HepG2 (cell line): ENCODE results near the gene MIPEP. TPM values are rescaled to one million over a fixed set of nuclear protein-coding genes. Genes with fewer than 3 reads are reported as not detected.

ENCODE experiments used
- ATAC-seq: fragments of 200-7000 bp; cut with Tn5 transposase; 3 replicates; pipeline ENCODE4 v1.9.1; 2020; ENCODE audit warnings: mild to moderate bottlenecking, moderate library complexity
- BruUV-seq: library from RNA; stranded (reverse); fragments of 400-500 nt; replicated peaks from 2 replicates; lab custom pipeline; 2021; lab: Mats Ljungman, UMichigan
- CTCF ChIA-PET: fragments of 300-600 bp; formaldehyde crosslinking; extraction: SDS; loops from one replicate; lab custom pipeline; 2021; ENCODE audit warnings: low total read pairs, inconsistent platforms, low intra/inter-chr PET ratio; lab: Yijun Ruan, JAX
- POLR2A ChIA-PET: fragments of 350-600 bp; sonication (Branson Sonifier 250); formaldehyde crosslinking; loops from one replicate; lab custom pipeline; 2020; ENCODE audit warnings: antibody characterized with exemption, inconsistent platforms; lab: Yijun Ruan, JAX
- DNase-seq: peaks from one replicate; pipeline ENCODE4 v3.0.0-alpha.2; 2015; ENCODE audit warnings: low spot score
- FAIRE-seq: peaks from 3 replicates; lab custom pipeline; 2011; peaks lifted over from hg19 to GRCh38; lab: Jason Lieb, UNC
- H2AFZ ChIP-seq: one replicate; pipeline ENCODE4 v1.6.1; 2011; ENCODE audit warnings: low read length, inconsistent platforms
- H3K27ac ChIP-seq: fragments of 300-600 bp; 3 replicates; pipeline ENCODE4 v1.8.0; 2011; ENCODE audit warnings: mixed run types, mild to moderate bottlenecking, mixed read lengths, low read length, inconsistent platforms; ENCODE audit not compliant: insufficient read depth; ENCODE audit errors: extremely low read length
- H3K27me3 ChIP-seq, 2 experiments: fragments of 200-600 bp in 1 of 2; 2 replicates in 1 of 2; 3 replicates in 1 of 2; pipeline versions ENCODE4 v1.6.0 to v1.8.0; 2011; ENCODE audit warnings: low read length in 2 of 2, mild to moderate bottlenecking in 2 of 2, moderate library complexity in 2 of 2, inconsistent platforms in 1 of 2; ENCODE audit not compliant: insufficient read depth in 2 of 2, control insufficient read depth in 1 of 2
- H3K36me3 ChIP-seq, 2 experiments: fragments of 200-600 bp in 1 of 2; replicated peaks in 1 of 2; 2 replicates in 1 of 2; 3 replicates in 1 of 2; pipeline versions ENCODE4 v1.5.1 to v1.8.0; 2011; ENCODE audit warnings: low read length in 2 of 2, inconsistent platforms in 1 of 2; ENCODE audit not compliant: insufficient read depth in 2 of 2, control insufficient read depth in 1 of 2
- H3K4me1 ChIP-seq: 2 replicates; pipeline ENCODE4 v1.5.1; 2012; ENCODE audit warnings: low read length, inconsistent platforms; ENCODE audit not compliant: insufficient read depth
- H3K4me2 ChIP-seq: 2 replicates; pipeline ENCODE4 v1.6.0; 2011; ENCODE audit warnings: low read depth, low read length, inconsistent platforms
- H3K4me3 ChIP-seq, 3 experiments: fragments of 200-600 bp in 1 of 3; sonication (generic), shearing (Covaris generic) in 1 of 3; replicated peaks in 1 of 3; 2 replicates each; pipeline ENCODE4 v1.5.1; 2011 to 2016; ENCODE audit warnings: low read length in 3 of 3, inconsistent platforms in 2 of 3, low read depth in 2 of 3, mild to moderate bottlenecking in 2 of 3, control low read depth in 1 of 3, mixed read lengths in 1 of 3; ENCODE audit not compliant: insufficient read depth in 1 of 3
- H3K79me2 ChIP-seq: one replicate; pipeline ENCODE4 v1.6.1; 2011; ENCODE audit warnings: low read length, inconsistent platforms; ENCODE audit not compliant: insufficient read depth
- H3K9ac ChIP-seq: 2 replicates; pipeline ENCODE4 v1.6.0; 2011; ENCODE audit warnings: mild to moderate bottlenecking, low read depth, low read length, inconsistent platforms; ENCODE audit not compliant: insufficient read depth
- H3K9me3 ChIP-seq: 2 replicates; pipeline ENCODE4 v1.5.1; 2012; ENCODE audit warnings: mild to moderate bottlenecking, low read length
- H4K20me1 ChIP-seq: 2 replicates; pipeline ENCODE4 v1.6.0; 2011; ENCODE audit warnings: inconsistent platforms, mild to moderate bottlenecking, low read length, moderate library complexity; ENCODE audit not compliant: insufficient read depth
- CEBPG ChIP-seq: IDR thresholded peaks from 2 replicates; pipeline ENCODE4 v1.6.1; 2016
- ETV6 ChIP-seq: sonication (generic); formaldehyde crosslinking; conservative IDR thresholded peaks from 2 replicates; pipeline ENCODE4 v1.4.0; 2020; ENCODE audit warnings: missing genetic modification reagents
- MAZ ChIP-seq, 2 experiments: sonication (generic) in 1 of 2; formaldehyde crosslinking in 1 of 2; IDR thresholded peaks; 2 replicates each; pipeline versions ENCODE4 v1.5.0 to v1.6.1; 2012 to 2020; ENCODE audit warnings: low read depth in 2 of 2, mild to moderate bottlenecking in 2 of 2, borderline replicate concordance in 1 of 2, improper control_type of control experiment in 1 of 2, low read length in 1 of 2, missing genetic modification reagents in 1 of 2, moderate library complexity in 1 of 2
- MYNN ChIP-seq: sonication (generic); formaldehyde crosslinking; IDR thresholded peaks from 2 replicates; pipeline ENCODE4 v1.4.0; 2020; ENCODE audit warnings: mild to moderate bottlenecking, low read depth, missing genetic modification reagents
- NRL ChIP-seq: sonication (generic); formaldehyde crosslinking; IDR thresholded peaks from 2 replicates; pipeline ENCODE4 v1.5.0; 2020; ENCODE audit warnings: missing genetic modification reagents, mild to moderate bottlenecking, moderate library complexity, borderline replicate concordance
- POGZ ChIP-seq: sonication (generic); formaldehyde crosslinking; IDR thresholded peaks from 2 replicates; pipeline ENCODE4 v1.4.0; 2020; ENCODE audit warnings: mild to moderate bottlenecking, missing genetic modification reagents
- RFXANK ChIP-seq: IDR thresholded peaks from 2 replicates; pipeline ENCODE4 v1.6.1; 2016
- SKI ChIP-seq: fragments of 450-650 bp; IDR thresholded peaks from one replicate; pipeline ENCODE4 v1.6.1; 2018; ENCODE audit warnings: mild to moderate bottlenecking; ENCODE audit not compliant: partially characterized antibody
- USF2 ChIP-seq, 2 experiments: sonication (generic) in 1 of 2; formaldehyde crosslinking in 1 of 2; IDR thresholded peaks; 2 replicates each; pipeline versions ENCODE4 v1.5.1 to v1.6.1; 2011 to 2020; ENCODE audit warnings: borderline replicate concordance in 1 of 2, low read depth in 1 of 2, low read length in 1 of 2, mild to moderate bottlenecking in 1 of 2, missing genetic modification reagents in 1 of 2, moderate library complexity in 1 of 2
- ZNF343 ChIP-seq: sonication (generic); formaldehyde crosslinking; IDR thresholded peaks from 2 replicates; pipeline ENCODE4 v1.4.0; 2020; ENCODE audit warnings: mild to moderate bottlenecking, missing genetic modification reagents
- ZNF484 ChIP-seq: sonication (generic); formaldehyde crosslinking; IDR thresholded peaks from 2 replicates; pipeline ENCODE4 v1.5.1; 2020; ENCODE audit warnings: mild to moderate bottlenecking, low read depth, missing genetic modification reagents, borderline replicate concordance
- ZNF562 ChIP-seq: sonication (generic); formaldehyde crosslinking; IDR thresholded peaks from 2 replicates; pipeline ENCODE4 v1.8.0; 2022; ENCODE audit warnings: missing genetic modification reagents, borderline replicate concordance
- ZNF614 ChIP-seq: IDR thresholded peaks from 2 replicates; pipeline ENCODE4 v1.6.1; 2018; ENCODE audit warnings: missing biosample characterization, missing genetic modification reagents, inconsistent platforms, borderline replicate concordance
- ZNF644 ChIP-seq: IDR thresholded peaks from 2 replicates; pipeline ENCODE4 v1.6.1; 2016; ENCODE audit warnings: low read depth
- ZNF780A ChIP-seq: sonication (generic); formaldehyde crosslinking; IDR thresholded peaks from 2 replicates; pipeline ENCODE4 v1.8.0; 2022; ENCODE audit warnings: mild to moderate bottlenecking, missing genetic modification reagents, moderate library complexity
- whole genome bisulfite sequencing: methylation state at CpG from one replicate; pipeline ENCODE4 v1.1.6; 2017; ENCODE audit warnings: low lambda C conversion rate; 5-methylcytosine and 5-hydroxymethylcytosine counted together
- in situ Hi-C: cut with HindIII; loops from 2 replicates; pipeline ENCODE4 v1.10.0; 2017; ENCODE audit warnings: low pct_unique_long_range_greater_than_20kb; ENCODE audit not compliant: extremely low pct_ligation_motif_present
- intact Hi-C: fragments of 100-400 bp; cut with micrococcal nuclease; formaldehyde crosslinking; loops from one replicate; pipeline ENCODE4 v1.10.0; 2022; ENCODE audit not compliant: unreplicated experiment
- polyA plus RNA-seq, 8 experiments: library from polyadenylated mRNA; depleted of rRNA in 3 of 8; stranded (reverse) in 7 of 8; unstranded in 1 of 8; fragments of >200 nt; fragmentation: Illumina TruSeq in 4 of 8; extraction: Trizol in 4 of 8; gene quantifications; 2 replicates each; pipeline versions ENCODE4 v1.2.1 to v1.2.3, GENCODE V29; 2011 to 2016; ENCODE audit warnings: low read depth in 4 of 8, missing spikeins in 1 of 8, mixed read lengths in 1 of 8; ENCODE audit not compliant: insufficient read depth in 1 of 8
- total RNA-seq, 5 experiments: library from RNA; depleted of rRNA; stranded (reverse); fragments of >200 nt; fragmentation: Illumina TruSeq; extraction: Trizol; gene quantifications; 2 replicates each; pipeline ENCODE4 v1.2.3, GENCODE V29; 2016; ENCODE audit warnings: low read depth in 1 of 5
- TF ChIP-seq, protein P1 (sequence below): sonication (generic); formaldehyde crosslinking; IDR thresholded peaks from 2 replicates; pipeline ENCODE4 v1.4.0; 2020; ENCODE audit warnings: missing genetic modification reagents
- TF ChIP-seq, protein P2 (sequence below): IDR thresholded peaks from 2 replicates; pipeline ENCODE4 v1.6.1; 2016; ENCODE audit warnings: low read depth, missing genetic modification reagents, missing compliant biosample characterization

MIPEP gene
- total and polyA plus RNA-seq, 2 of the 13 experiments (the other 11 are each of a cell fraction or from before 2014, with no cell fraction given) = 9.3 to 24.1 TPM

GRCh38 chr13:23736541-23736940, 152.7 kb downstream of the MIPEP start:
- ATAC-seq = no peak
- in situ Hi-C loops = no loop called here
- Histone ChIP-seq H3K36me3 (no peaks in the 10 kb centered on the region), H3K27ac (no peak overlapping the region), H2AFZ (no peak overlapping the region), H3K4me3 (no peak overlapping the region), H3K9ac (no peak overlapping the region), H3K79me2 (no peaks in the 10 kb centered on the region), H4K20me1 (no peaks in the 10 kb centered on the region), H3K4me1 (peaks cover 17% of the 10 kb centered on the region), H3K4me2 (no peak overlapping the region), H3K9me3 (no peaks in the 10 kb centered on the region), H3K27me3 (no peaks in the 10 kb centered on the region)
- 91% methylated on average over 5 of the region's 5 CpGs for WGBS
- FAIRE-seq = no peak
- intact Hi-C loops = no loop called here
- POLR2A ChIA-PET = no interaction called here
- BruUV-seq = no TSS peak
- CTCF ChIA-PET = no interaction called here
- no peak for DNase-seq
- TF ChIP-seq SKI = no peak
- TF ChIP-seq, protein P1, sequence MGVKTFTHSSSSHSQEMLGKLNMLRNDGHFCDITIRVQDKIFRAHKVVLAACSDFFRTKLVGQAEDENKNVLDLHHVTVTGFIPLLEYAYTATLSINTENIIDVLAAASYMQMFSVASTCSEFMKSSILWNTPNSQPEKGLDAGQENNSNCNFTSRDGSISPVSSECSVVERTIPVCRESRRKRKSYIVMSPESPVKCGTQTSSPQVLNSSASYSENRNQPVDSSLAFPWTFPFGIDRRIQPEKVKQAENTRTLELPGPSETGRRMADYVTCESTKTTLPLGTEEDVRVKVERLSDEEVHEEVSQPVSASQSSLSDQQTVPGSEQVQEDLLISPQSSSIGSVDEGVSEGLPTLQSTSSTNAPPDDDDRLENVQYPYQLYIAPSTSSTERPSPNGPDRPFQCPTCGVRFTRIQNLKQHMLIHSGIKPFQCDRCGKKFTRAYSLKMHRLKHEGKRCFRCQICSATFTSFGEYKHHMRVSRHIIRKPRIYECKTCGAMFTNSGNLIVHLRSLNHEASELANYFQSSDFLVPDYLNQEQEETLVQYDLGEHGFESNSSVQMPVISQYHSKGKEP (CRISPR knock-in tag) = no peak
- TF ChIP-seq MAZ (IDR thresholded peaks at IDR 0.05; ENCODE audit: borderline replicate concordance, low read depth, low read length) = no peak
- TF ChIP-seq MAZ (CRISPR knock-in tag; IDR thresholded peaks at IDR 0.05; ENCODE audit: low read depth) = no peak
- TF ChIP-seq RFXANK (CRISPR knock-in tag) = no peak
- no peak for TF ChIP-seq ETV6 (CRISPR knock-in tag)
- no peak for TF ChIP-seq MYNN (CRISPR knock-in tag)
- TF ChIP-seq CEBPG = no peak
- TF ChIP-seq ZNF343 = no peak
- TF ChIP-seq, protein P2, sequence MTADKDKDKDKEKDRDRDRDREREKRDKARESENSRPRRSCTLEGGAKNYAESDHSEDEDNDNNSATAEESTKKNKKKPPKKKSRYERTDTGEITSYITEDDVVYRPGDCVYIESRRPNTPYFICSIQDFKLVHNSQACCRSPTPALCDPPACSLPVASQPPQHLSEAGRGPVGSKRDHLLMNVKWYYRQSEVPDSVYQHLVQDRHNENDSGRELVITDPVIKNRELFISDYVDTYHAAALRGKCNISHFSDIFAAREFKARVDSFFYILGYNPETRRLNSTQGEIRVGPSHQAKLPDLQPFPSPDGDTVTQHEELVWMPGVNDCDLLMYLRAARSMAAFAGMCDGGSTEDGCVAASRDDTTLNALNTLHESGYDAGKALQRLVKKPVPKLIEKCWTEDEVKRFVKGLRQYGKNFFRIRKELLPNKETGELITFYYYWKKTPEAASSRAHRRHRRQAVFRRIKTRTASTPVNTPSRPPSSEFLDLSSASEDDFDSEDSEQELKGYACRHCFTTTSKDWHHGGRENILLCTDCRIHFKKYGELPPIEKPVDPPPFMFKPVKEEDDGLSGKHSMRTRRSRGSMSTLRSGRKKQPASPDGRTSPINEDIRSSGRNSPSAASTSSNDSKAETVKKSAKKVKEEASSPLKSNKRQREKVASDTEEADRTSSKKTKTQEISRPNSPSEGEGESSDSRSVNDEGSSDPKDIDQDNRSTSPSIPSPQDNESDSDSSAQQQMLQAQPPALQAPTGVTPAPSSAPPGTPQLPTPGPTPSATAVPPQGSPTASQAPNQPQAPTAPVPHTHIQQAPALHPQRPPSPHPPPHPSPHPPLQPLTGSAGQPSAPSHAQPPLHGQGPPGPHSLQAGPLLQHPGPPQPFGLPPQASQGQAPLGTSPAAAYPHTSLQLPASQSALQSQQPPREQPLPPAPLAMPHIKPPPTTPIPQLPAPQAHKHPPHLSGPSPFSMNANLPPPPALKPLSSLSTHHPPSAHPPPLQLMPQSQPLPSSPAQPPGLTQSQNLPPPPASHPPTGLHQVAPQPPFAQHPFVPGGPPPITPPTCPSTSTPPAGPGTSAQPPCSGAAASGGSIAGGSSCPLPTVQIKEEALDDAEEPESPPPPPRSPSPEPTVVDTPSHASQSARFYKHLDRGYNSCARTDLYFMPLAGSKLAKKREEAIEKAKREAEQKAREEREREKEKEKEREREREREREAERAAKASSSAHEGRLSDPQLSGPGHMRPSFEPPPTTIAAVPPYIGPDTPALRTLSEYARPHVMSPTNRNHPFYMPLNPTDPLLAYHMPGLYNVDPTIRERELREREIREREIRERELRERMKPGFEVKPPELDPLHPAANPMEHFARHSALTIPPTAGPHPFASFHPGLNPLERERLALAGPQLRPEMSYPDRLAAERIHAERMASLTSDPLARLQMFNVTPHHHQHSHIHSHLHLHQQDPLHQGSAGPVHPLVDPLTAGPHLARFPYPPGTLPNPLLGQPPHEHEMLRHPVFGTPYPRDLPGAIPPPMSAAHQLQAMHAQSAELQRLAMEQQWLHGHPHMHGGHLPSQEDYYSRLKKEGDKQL = no peak
- no peak for TF ChIP-seq ZNF484 (CRISPR knock-in tag)
- no peak for TF ChIP-seq ZNF562 (CRISPR knock-in tag)
- no peak for TF ChIP-seq ZNF644
- TF ChIP-seq ZNF614 (CRISPR knock-in tag) = no peak
- no peak for TF ChIP-seq ZNF780A (CRISPR knock-in tag)
- TF ChIP-seq USF2 (IDR thresholded peaks at IDR 0.05; ENCODE audit: low read depth, low read length) = no peak
- no peak for TF ChIP-seq USF2 (CRISPR knock-in tag; IDR thresholded peaks at IDR 0.05; ENCODE audit: borderline replicate concordance)
- no peak for TF ChIP-seq POGZ (CRISPR knock-in tag)
- no peak for TF ChIP-seq NRL (CRISPR knock-in tag)
